Inflammatory macrophage treated with lipopolysaccharide for 1 hour (primary cell): ENCODE measurements around the gene OR8A1.
A peak's percentile ranks its signal among the peaks of the same experiment; 100 is the strongest.

Source experiments
- DNase-seq, 2 donors: peaks; one replicate each; pipeline ENCODE4 v3.0.0-alpha.2; 2020 to 2022

The OR8A1 gene

GRCh38 chr11:124569697-124570096 is at the start of gene OR8A1:
OR8A1 (plus strand) TSS chr11:124569997; CDS start chr11:124570120, 123 bp downstream.
- no peak for DNase-seq

GRCh38 chr11:124520550-124520854 is 49.3 kb upstream of the OR8A1 start:
- no peak for DNase-seq

GRCh38 chr11:124533626-124534025 is 36.2 kb upstream of the OR8A1 start:
- DNase-seq: no peak

GRCh38 chr11:124534051-124534450 is 35.7 kb upstream of the OR8A1 start:
- DNase-seq: no peak

- DNase-seq: peak in 1 of 2 donors; percentile 16
These were observed 34.1 kb upstream of the OR8A1 start for GRCh38 chr11:124535552-124536232.

- DNase-seq: peak; percentile 31 to 57
These were observed 33.3 kb upstream of the OR8A1 start for GRCh38 chr11:124536520-124536919.

GRCh38 chr11:124538019-124538418 is 31.8 kb upstream of the OR8A1 start:
- DNase-seq: no peak

- DNase-seq: peak in 1 of 2 donors; percentile 35
These were observed 28.6 kb upstream of the OR8A1 start for GRCh38 chr11:124541204-124541603.

GRCh38 chr11:124543145-124543544 is 26.7 kb upstream of the OR8A1 start:
- no peak for DNase-seq

- DNase-seq: no peak
These were observed 26.2 kb upstream of the OR8A1 start, which contains the start of gene OR8B12 for GRCh38 chr11:124543554-124543953. OR8B12 (minus strand) TSS chr11:124543654; CDS start chr11:124543654, 0 bp downstream.

- DNase-seq: no peak
These were observed 18.6 kb upstream of the OR8A1 start for GRCh38 chr11:124551189-124551588.

GRCh38 chr11:124551987-124552386 is 17.8 kb upstream of the OR8A1 start:
- DNase-seq: no peak

GRCh38 chr11:124556828-124557227 is 13.0 kb upstream of the OR8A1 start:
- no peak for DNase-seq

- DNase-seq: no peak
These were observed 363 bp downstream of the OR8A1 start for GRCh38 chr11:124570160-124570559.

- no peak for DNase-seq
These were observed 8.1 kb downstream of the OR8A1 start for GRCh38 chr11:124577716-124578427.

GRCh38 chr11:124578761-124579160 is 9.0 kb downstream of the OR8A1 start:
- DNase-seq: no peak

- DNase-seq: no peak
These were observed 12.0 kb downstream of the OR8A1 start for GRCh38 chr11:124581817-124582216.

GRCh38 chr11:124582565-124582964 is 12.8 kb downstream of the OR8A1 start:
- no peak for DNase-seq

- DNase-seq: no peak
These were observed 14.0 kb downstream of the OR8A1 start for GRCh38 chr11:124583781-124584180.

GRCh38 chr11:124584681-124585372 is 15.0 kb downstream of the OR8A1 start:
- DNase-seq: no peak

- peak; percentile 28 to 81 for DNase-seq
These were observed 16.6 kb downstream of the OR8A1 start for GRCh38 chr11:124586238-124586860.

GRCh38 chr11:124591430-124591829 is 21.6 kb downstream of the OR8A1 start:
- DNase-seq: no peak

- no peak for DNase-seq
These were observed 22.8 kb downstream of the OR8A1 start for GRCh38 chr11:124592627-124593026.
